GM10248 (cell line): Measurements from ENCODE around the gene RSAD1.

ENCODE experiments used
- CTCF ChIA-PET: fragments of 300-600 bp; sonication (Branson Sonifier 250); formaldehyde crosslinking; extraction: SDS; loops from one replicate; lab custom pipeline; 2021; ENCODE audit warnings: antibody characterized with exemption; lab: Yijun Ruan, JAX
- POLR2A ChIA-PET: fragments of 350-650 bp; sonication (Branson Sonifier 250); formaldehyde crosslinking; extraction: SDS; loops from one replicate; lab custom pipeline; 2020; ENCODE audit warnings: antibody characterized with exemption; lab: Yijun Ruan, JAX
- DNase-seq: peaks from one replicate; pipeline ENCODE4 v3.0.0; 2012; ENCODE audit errors: extremely low spot score
- TF ChIP-seq, protein P1 (sequence below): IDR thresholded peaks from 2 replicates; pipeline ENCODE4 v1.5.1; 2012; ENCODE audit warnings: mild to moderate bottlenecking, low read depth; ENCODE audit errors: extremely low read depth, missing control alignments, control extremely low read depth

RSAD1 gene

DNA sequence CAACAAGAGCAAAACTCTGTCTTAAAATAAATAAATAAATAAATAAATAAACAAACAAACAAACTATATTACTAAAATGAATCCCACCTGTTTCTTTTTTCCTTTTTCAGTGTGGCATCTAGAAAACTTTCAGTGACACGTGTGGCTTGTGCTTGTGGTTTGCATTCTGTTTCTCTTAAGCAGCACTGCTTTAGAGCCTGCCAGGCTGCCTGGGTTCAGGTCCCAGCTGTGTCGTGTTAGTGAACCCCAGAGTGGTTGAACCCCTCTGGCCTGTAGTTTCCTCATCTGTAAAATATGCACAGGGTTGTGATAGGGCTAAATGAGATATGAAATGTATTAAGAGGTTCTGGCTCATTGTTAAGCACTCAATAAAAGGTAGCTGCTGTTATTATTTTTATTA, 41.8 kb downstream of the RSAD1 start:
- no peak for DNase-seq
- ChIA-PET CTCF (interaction anchor here (0.8 to 1.5 kb wide), 4 partner anchors 11 to 123 kb away, joined by 3 to 6 read pairs (median 4); partner anchors contain the start of gene EPN3), POLR2A (no interaction called here)
- TF ChIP-seq, protein P1, sequence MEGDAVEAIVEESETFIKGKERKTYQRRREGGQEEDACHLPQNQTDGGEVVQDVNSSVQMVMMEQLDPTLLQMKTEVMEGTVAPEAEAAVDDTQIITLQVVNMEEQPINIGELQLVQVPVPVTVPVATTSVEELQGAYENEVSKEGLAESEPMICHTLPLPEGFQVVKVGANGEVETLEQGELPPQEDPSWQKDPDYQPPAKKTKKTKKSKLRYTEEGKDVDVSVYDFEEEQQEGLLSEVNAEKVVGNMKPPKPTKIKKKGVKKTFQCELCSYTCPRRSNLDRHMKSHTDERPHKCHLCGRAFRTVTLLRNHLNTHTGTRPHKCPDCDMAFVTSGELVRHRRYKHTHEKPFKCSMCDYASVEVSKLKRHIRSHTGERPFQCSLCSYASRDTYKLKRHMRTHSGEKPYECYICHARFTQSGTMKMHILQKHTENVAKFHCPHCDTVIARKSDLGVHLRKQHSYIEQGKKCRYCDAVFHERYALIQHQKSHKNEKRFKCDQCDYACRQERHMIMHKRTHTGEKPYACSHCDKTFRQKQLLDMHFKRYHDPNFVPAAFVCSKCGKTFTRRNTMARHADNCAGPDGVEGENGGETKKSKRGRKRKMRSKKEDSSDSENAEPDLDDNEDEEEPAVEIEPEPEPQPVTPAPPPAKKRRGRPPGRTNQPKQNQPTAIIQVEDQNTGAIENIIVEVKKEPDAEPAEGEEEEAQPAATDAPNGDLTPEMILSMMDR: no peak

DNA sequence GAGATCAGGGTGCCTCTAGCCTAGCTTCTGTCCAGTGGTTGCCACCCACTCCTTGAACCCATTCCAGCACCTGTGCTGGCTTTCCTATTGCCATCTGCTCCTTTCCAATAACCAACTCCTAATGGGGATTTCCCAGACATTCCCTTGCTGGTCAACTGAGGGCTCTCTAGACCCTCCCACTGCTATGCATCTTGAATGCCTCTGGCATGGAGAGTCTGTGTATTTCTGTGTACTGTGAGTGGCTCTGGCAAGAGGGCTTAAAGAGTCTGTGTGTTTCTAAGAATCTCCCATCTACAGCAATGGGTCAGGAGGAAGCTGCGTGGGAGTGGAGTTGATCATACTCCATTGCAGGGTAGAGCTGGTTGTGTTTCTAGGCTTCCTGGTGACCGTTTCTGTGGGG, 42.9 kb downstream of the RSAD1 start:
- CTCF ChIA-PET: interaction anchor here (1.2 to 1.5 kb wide), 3 partner anchors 10 to 42 kb away, joined by 4 to 6 read pairs (median 5); partner anchors contain the start of gene EPN3
- TF ChIP-seq, protein P1: no peak
- POLR2A ChIA-PET: no interaction called here
- DNase-seq: no peak

DNA sequence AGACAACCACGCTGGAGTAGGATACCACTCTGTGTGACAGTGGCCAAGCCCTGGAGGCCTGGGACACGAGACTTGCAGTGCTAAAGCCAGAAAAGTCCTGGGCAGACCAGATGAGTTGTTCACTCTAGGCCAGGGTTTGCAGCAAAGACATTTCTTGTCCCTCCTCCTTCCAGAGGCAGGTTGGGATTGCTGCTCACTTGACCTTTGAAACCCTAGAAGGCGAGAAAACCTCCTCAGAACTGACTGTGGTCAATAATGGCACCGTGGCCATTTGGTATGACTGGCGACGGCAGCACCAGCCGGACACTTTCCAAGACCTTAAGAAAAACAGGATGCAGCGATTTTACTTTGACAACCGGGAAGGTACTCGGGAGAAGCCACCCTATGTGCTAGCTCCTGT, 44.1 kb downstream of the RSAD1 start:
- TF ChIP-seq, protein P1: no peak
- ChIA-PET CTCF (no interaction called here), POLR2A (no interaction called here)
- no peak for DNase-seq

DNA sequence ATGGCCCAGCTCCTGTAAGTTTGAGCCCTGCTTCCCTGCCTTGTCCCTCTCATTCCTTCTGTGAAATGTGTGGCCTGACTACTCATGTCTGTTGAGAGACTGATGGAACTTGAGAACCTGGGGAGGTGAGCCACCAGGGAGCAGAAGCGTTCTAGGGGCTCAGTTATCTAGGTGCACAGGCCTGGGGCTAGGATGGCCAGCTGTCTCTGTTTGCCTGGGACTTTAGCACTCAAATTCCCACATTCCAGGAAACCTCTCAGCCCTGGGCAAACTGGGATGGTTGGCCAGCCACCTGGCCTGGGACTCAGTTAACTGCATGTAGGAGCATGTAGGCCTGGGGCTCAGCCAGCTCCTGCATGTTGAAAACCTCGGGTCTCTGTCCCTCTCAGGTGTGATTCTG, 44.5 kb downstream of the RSAD1 start:
- no peak for DNase-seq
- CTCF ChIA-PET: no interaction called here
- POLR2A ChIA-PET: no interaction called here
- TF ChIP-seq, protein P1: no peak

DNA sequence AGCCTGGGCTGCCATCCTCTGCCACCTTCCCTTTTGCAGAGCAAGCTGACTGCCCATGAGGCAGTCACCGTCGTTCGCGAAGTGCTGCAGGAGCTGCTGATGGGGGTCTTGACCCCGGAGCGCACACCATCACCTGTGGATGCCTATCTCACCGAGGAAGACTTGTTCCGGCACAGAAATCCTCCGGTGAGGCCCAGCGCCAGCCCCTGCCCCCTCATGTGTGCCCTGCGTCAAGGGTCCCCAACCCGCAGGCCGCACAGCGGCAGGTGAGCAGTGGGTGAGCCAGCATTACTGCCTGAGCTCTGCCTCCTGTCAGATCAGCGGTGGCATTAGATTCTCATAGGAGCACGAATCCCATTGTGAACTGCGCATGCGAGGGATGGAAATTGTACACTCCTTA, 46.2 kb downstream of the RSAD1 start:
- DNase-seq: no peak
- POLR2A ChIA-PET: no interaction called here
- TF ChIP-seq, protein P1: no peak
- CTCF ChIA-PET: no interaction called here

DNA sequence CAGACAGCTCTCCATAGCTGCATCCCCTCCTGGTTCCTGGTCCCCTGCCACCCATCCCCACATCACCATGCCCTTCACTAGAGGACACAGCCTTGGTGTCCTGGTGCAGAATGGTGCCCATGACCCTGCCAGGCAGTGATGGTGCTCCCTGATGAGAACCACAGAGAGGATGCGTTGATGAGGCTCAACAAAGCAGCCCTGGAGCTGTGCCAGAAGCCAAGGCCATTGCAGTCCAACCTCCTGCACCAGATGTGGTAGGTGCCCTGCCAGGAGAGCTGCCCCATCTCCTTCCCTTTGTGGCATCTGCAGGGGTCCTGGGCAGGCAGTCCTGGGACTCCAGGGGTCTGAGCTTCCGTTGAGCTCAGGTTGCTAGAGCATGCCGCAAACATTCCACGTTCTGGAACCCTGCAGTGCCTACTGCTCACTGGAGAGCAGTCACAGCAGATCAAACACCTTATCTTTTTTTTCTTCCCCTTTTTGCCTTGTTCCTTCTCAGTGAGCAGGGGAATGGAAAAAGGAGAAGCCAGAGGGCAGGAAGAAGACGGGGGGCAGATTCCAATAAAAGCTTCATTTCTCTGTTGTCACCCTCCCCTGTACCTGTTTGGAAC, 48.6 kb downstream of the RSAD1 start:
- TF ChIP-seq, protein P1: no peak
- CTCF ChIA-PET: interaction anchor here (1.6 kb wide), 1 partner anchor 11 kb away, joined by 5 read pairs; no protein-coding TSS in a partner anchor
- no peak for DNase-seq
- POLR2A ChIA-PET: no interaction called here
